Measurements from ENCODE around the gene CHDH. TPM values are rescaled to one million over a fixed set of nuclear protein-coding genes. Genes with fewer than 3 reads are reported as not detected.

The CHDH gene
- total RNA-seq, 2 experiments from 2014 or later: 0.03 to 2.3 TPM

- DNase-seq (ENCODE audit: low spot score): no peak
- Histone ChIP-seq H3K4me2 (ENCODE audit: low read length) (no peak overlapping the region), H3K9me2 (ENCODE audit: insufficient read depth, low read length) (no peaks in the 10 kb centered on the region), H3K4me1 (ENCODE audit: insufficient read depth, low read length, poor library complexity, severe bottlenecking) (peaks cover 17% of the 10 kb centered on the region), H4K20me1 (ENCODE audit: insufficient read depth, low read length) (no peaks in the 10 kb centered on the region), H3K79me2 (ENCODE audit: insufficient read depth, low read depth, low read length) (peaks cover 27% of the 10 kb centered on the region), H3K36me3 (ENCODE audit: insufficient read depth, low read length) (peaks cover 64% of the 10 kb centered on the region), H2AFZ (ENCODE audit: low read length) (no peak overlapping the region), H3K9me3 (ENCODE audit: low read length) (no peaks in the 10 kb centered on the region), H3K27ac (ENCODE audit: low read depth, low read length, poor library complexity, severe bottlenecking) (no peak overlapping the region), H3K4me3 (ENCODE audit: low read depth, low read length, poor library complexity, severe bottlenecking) (no peak overlapping the region)
- POLR2A ChIA-PET: no interaction called here
- intact Hi-C loops (cut with micrococcal nuclease; ENCODE audit: unreplicated experiment): no loop called here
- BruUV-seq (replicated peaks): no TSS peak
- TF ChIP-seq EZH2phosphoT487 (IDR thresholded peaks at IDR 0.05; ENCODE audit: borderline replicate concordance, low read depth, low read length) (no peak), CTCF (conservative IDR thresholded peaks at IDR 0.05; ENCODE audit: low read length) (no peak)
- CTCF ChIA-PET (ENCODE audit: unreplicated experiment): no interaction called here
Measured at GRCh38 chr3:53884623-53885022, 38.4 kb upstream of the CHDH start.

GRCh38 chr3:53883008-53883407 is 36.8 kb upstream of the CHDH start:
- peaks cover 20% of the 10 kb centered on the region for H3K79me2 ChIP-seq (ENCODE audit: insufficient read depth, low read depth, low read length)
- ChIA-PET POLR2A (interaction anchor here (0.6 to 1.0 kb wide), 3 partner anchors 9 to 715 kb away, joined by 3 read pairs; partner anchors contain the start of gene SELENOK), CTCF (ENCODE audit: unreplicated experiment) (no interaction called here)
- H3K27ac ChIP-seq (ENCODE audit: low read depth, low read length, poor library complexity, severe bottlenecking): no peak overlapping the region
- intact Hi-C loops (cut with micrococcal nuclease; ENCODE audit: unreplicated experiment): no loop called here
- no peak for DNase-seq (ENCODE audit: low spot score)
- H4K20me1 ChIP-seq (ENCODE audit: insufficient read depth, low read length): no peaks in the 10 kb centered on the region
- no peaks in the 10 kb centered on the region for H3K9me2 ChIP-seq (ENCODE audit: insufficient read depth, low read length)
- no peaks in the 10 kb centered on the region for H3K9me3 ChIP-seq (ENCODE audit: low read length)
- no peak overlapping the region for H3K4me3 ChIP-seq (ENCODE audit: low read depth, low read length, poor library complexity, severe bottlenecking)
- no TSS peak for BruUV-seq (replicated peaks)
- no peak for TF ChIP-seq EZH2phosphoT487 (IDR thresholded peaks at IDR 0.05; ENCODE audit: borderline replicate concordance, low read depth, low read length)
- no peak overlapping the region for H3K4me2 ChIP-seq (ENCODE audit: low read length)
- peaks cover 70% of the 10 kb centered on the region for H3K36me3 ChIP-seq (ENCODE audit: insufficient read depth, low read length)
- no peak overlapping the region for H2AFZ ChIP-seq (ENCODE audit: low read length)
- peaks cover 16% of the 10 kb centered on the region for H3K4me1 ChIP-seq (ENCODE audit: insufficient read depth, low read length, poor library complexity, severe bottlenecking)

GRCh38 chr3:53881691-53882593 is 35.7 kb upstream of the CHDH start, which contains the start of gene ACTR8:
ACTR8 (minus strand) TSS chr3:53882152; CDS start chr3:53882101, 51 bp downstream.
- peak; percentile 89 for DNase-seq (ENCODE audit: low spot score)
- peak within 1 kb of the TSS; percentile 74 for H3K27ac ChIP-seq (ENCODE audit: low read depth, low read length, poor library complexity, severe bottlenecking)
- BruUV-seq (replicated peaks): TSS peak; percentile 32
- peak within 1 kb of the TSS; percentile 78 for H3K4me2 ChIP-seq (ENCODE audit: low read length)
- TF ChIP-seq EZH2phosphoT487 (IDR thresholded peaks at IDR 0.05; ENCODE audit: borderline replicate concordance, low read depth, low read length): no peak
- H2AFZ ChIP-seq (ENCODE audit: low read length): peak within 1 kb of the TSS; percentile 91
- H3K79me2 ChIP-seq (ENCODE audit: insufficient read depth, low read depth, low read length): peaks cover 20% of the 10 kb centered on the region
- peaks cover 16% of the 10 kb centered on the region for H3K4me1 ChIP-seq (ENCODE audit: insufficient read depth, low read length, poor library complexity, severe bottlenecking)
- H4K20me1 ChIP-seq (ENCODE audit: insufficient read depth, low read length): no peaks in the 10 kb centered on the region
- ChIA-PET POLR2A (interaction anchor here (0.6 to 1.9 kb wide), 7 partner anchors 9 to 380 kb away, joined by 3 to 15 read pairs (median 3); partner anchors contain the start of gene SELENOK), CTCF (ENCODE audit: unreplicated experiment) (no interaction called here)
- H3K36me3 ChIP-seq (ENCODE audit: insufficient read depth, low read length): peaks cover 70% of the 10 kb centered on the region
- intact Hi-C loops (cut with micrococcal nuclease; ENCODE audit: unreplicated experiment): no loop called here
- H3K9me2 ChIP-seq (ENCODE audit: insufficient read depth, low read length): no peaks in the 10 kb centered on the region
- no peaks in the 10 kb centered on the region for H3K9me3 ChIP-seq (ENCODE audit: low read length)
- peak within 1 kb of the TSS; percentile 82 for H3K4me3 ChIP-seq (ENCODE audit: low read depth, low read length, poor library complexity, severe bottlenecking)
